ENCODE measurements around the gene CEP63.

The CEP63 gene

DNA sequence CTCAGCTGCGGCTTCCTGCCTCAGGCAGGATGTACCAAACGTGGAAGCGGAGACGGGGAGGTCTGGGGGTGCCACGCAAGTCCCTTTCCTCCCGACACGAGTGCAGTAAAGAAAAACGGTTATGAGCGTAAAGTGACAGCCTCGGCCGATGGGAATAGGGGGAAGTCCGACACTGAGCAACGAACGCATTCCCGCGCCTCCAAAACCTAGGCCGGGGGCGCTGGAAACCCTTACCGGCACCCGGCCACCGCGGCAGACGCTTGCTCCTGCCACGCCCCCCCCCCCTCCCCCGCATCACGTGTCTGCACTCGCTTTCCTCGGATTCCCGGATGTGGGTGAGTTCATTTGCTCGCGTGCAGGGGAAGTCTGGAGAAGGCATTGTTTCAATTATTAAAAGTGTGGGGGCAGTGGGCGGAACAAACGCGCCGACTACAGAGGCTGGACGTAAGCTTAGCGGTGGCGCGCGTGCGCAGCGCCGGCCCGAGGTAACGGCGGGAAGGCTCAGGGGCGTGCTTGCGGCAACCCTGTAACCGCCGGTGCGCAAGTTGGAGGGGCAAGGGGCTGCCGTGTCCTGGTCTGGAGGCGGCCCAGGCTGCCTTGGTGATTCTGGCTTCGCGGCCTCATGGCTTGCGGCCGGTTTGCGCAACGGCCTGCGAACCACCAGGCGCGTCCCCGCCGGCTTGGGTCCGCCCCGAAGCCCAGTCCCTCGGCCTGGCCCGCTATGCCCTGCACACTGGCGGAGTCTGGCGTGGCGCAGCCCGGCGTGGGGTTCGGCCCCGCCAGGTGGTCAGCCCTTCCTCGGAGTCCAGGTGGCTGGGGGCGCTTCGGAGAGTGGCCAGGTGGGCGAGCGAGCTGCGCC, at the start of gene CEP63, which contains the start of gene ANAPC13:
Gene CEP63 (plus strand): TSS at position 340 of the 859 bp plus-strand sequence. CDS start 9,264 bp downstream, outside the sequence.
Gene ANAPC13 (minus strand): TSS at position 268 of the 859 bp plus-strand sequence. CDS start 3,081 bp downstream, outside the sequence.
- TF ChIP-seq, protein P1, sequence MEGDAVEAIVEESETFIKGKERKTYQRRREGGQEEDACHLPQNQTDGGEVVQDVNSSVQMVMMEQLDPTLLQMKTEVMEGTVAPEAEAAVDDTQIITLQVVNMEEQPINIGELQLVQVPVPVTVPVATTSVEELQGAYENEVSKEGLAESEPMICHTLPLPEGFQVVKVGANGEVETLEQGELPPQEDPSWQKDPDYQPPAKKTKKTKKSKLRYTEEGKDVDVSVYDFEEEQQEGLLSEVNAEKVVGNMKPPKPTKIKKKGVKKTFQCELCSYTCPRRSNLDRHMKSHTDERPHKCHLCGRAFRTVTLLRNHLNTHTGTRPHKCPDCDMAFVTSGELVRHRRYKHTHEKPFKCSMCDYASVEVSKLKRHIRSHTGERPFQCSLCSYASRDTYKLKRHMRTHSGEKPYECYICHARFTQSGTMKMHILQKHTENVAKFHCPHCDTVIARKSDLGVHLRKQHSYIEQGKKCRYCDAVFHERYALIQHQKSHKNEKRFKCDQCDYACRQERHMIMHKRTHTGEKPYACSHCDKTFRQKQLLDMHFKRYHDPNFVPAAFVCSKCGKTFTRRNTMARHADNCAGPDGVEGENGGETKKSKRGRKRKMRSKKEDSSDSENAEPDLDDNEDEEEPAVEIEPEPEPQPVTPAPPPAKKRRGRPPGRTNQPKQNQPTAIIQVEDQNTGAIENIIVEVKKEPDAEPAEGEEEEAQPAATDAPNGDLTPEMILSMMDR (IDR thresholded peaks at IDR 0.05; ENCODE audit: control extremely low read depth, extremely low read depth, low read depth, missing control alignments) = no peak
- ChIA-PET CTCF (interaction anchor here (1.4 to 6.5 kb wide), 5 partner anchors 9 to 178 kb away, joined by 3 to 96 read pairs (median 5); partner anchors contain the start of gene AMOTL2), POLR2A (interaction anchor here (0.7 kb wide), 1 partner anchor 10 kb away, joined by 3 read pairs; no protein-coding TSS in a partner anchor)
- DNase-seq (ENCODE audit: extremely low spot score) = peak; percentile 93

DNA sequence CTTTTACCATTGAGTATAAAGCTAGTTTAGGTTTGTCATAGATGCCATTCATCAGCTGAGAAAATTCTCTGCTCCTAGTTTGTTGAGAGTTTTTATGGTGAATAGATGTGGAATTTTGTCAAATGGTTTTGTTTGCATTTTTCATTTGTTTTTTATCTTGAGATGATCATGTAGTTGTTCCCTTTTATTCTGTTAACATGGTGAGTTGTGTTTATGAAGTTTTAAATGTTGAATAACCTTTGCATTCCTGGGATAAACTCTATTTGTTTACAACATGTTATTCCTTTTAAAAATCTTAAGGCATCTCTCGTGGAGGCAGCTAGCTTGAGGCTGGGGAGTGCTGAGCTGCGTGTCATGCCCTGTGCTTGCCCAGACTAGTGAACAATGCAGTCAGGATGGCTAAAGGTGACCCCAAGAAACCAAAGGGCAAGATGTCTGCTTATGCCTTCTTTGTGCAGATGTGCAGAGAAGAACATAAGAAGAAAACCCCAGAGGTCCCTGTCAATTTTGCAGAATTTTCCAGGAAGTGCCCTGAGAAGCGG, 48.6 kb upstream of the CEP63 start:
- POLR2A ChIA-PET = no interaction called here
- CTCF ChIA-PET = no interaction called here
- DNase-seq (ENCODE audit: extremely low spot score) = no peak
- TF ChIP-seq, protein P1 (IDR thresholded peaks at IDR 0.05; ENCODE audit: control extremely low read depth, extremely low read depth, low read depth, missing control alignments) = no peak

DNA sequence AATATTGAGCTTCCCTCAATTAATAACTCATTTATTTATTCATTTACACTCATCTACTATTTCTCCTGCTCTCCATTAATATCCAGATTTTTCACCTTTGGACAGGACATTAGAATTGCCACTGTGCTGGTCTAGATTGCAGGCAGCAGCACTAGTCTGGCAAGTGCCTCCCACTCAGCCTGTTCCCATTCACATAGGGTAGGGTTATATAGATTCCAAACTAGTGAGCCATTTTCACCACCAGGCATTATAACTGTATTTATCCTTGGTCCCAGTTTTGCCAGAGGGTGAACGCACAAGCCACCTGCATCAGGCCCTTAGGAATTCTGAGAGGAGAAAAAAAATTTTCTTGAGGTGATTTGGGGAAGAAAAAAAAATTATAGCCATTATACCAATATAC, 44.5 kb upstream of the CEP63 start:
- DNase-seq (ENCODE audit: extremely low spot score) = no peak
- TF ChIP-seq, protein P1 (IDR thresholded peaks at IDR 0.05; ENCODE audit: control extremely low read depth, extremely low read depth, low read depth, missing control alignments) = no peak
- POLR2A ChIA-PET = no interaction called here
- CTCF ChIA-PET = interaction anchor here (0.7 to 1.6 kb wide), 3 partner anchors 9 to 133 kb away, joined by 3 to 4 read pairs (median 3); no protein-coding TSS in a partner anchor

DNA sequence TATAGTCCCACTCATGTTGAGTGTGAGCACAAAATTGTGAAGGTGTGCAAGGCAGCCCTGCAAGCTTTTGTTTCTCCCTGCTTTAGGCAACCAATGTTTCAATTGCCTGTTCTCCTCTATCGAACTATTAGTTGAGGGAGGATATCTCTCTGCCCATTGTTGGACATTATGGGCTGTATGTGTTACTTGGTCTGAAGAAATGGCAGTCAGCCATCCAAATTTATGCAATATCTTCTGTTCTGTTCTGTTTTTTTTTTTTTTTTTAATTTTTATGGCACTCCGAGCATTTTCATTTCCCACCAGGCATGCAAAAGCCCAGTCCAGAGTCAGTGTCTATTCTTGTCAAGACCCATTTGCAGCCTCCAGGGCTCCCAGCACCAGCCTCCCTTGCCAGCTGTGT, 44.0 kb upstream of the CEP63 start:
- TF ChIP-seq, protein P1 (IDR thresholded peaks at IDR 0.05; ENCODE audit: control extremely low read depth, extremely low read depth, low read depth, missing control alignments) = no peak
- ChIA-PET CTCF (no interaction called here), POLR2A (no interaction called here)
- DNase-seq (ENCODE audit: extremely low spot score) = no peak

DNA sequence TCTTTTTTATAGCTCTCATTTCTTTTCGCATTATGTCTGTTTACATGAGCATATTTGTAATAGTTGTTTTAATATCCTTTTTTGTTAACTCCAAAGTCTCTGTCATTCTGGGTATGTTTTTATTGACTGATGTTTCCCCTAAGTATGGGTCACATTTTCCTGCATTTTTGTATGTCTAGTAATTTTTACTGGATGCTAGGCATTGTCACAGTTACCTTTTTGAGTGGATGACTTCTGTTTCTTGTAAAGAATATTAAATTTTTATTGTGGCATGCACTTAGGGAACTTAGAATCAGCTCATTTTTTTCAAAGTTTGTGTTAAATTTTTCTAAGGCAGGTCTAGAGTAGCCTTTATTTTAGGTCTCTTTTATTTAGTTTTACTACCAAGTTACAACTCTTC, 40.8 kb upstream of the CEP63 start:
- TF ChIP-seq, protein P1 (IDR thresholded peaks at IDR 0.05; ENCODE audit: control extremely low read depth, extremely low read depth, low read depth, missing control alignments) = no peak
- ChIA-PET POLR2A (no interaction called here), CTCF (interaction anchor here (0.9 to 1.9 kb wide), 10 partner anchors 9 to 247 kb away, joined by 3 to 7 read pairs (median 3); no protein-coding TSS in a partner anchor)
- DNase-seq (ENCODE audit: extremely low spot score) = no peak

DNA sequence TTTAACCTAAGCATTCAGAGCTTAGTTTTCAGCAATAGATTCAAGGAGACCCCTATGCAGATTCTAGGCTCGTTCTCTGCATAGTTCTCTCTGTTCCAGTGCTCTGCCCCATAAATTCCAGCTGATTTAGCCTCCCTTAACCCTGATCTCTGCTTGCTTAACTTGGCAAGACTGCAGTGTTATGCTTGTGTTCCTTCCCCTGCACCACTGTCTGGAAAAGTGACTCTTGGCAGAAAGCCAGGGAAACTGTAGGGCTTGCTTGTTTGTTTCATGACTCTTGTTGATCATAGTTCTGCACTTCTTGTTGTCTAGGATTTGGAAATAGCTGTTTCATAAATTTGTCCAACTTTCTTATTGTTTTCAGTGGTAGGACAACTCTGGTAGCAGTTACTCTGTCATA, 40.2 kb upstream of the CEP63 start:
- TF ChIP-seq, protein P1 (IDR thresholded peaks at IDR 0.05; ENCODE audit: control extremely low read depth, extremely low read depth, low read depth, missing control alignments) = no peak

More for the DNA sequence above, 40.2 kb upstream of the CEP63 start:
- POLR2A ChIA-PET = no interaction called here
- no peak for DNase-seq (ENCODE audit: extremely low spot score)
- CTCF ChIA-PET = interaction anchor here (0.7 to 1.9 kb wide), 13 partner anchors 9 to 247 kb away, joined by 3 to 7 read pairs (median 3); no protein-coding TSS in a partner anchor
